ENCODE data around the gene CDH4. TPM values are rescaled to one million over a fixed set of nuclear protein-coding genes. Genes with fewer than 3 reads are reported as not detected.

The CDH4 gene
- polyA plus RNA-seq, 1 donor from 2014 or later: not detected

GRCh38 chr20:61932199-61932592 lies 680.1 kb downstream of the CDH4 start:
- Mint-ChIP-seq H3K4me3 (peak overlapping the region in 1 of 4 donors; percentile 71), H3K27ac (no peak overlapping the region), H3K36me3 (no peaks in the 10 kb centered on the region), H3K9me3 (no peaks in the 10 kb centered on the region), H3K4me1 (no peaks in the 10 kb centered on the region), H3K27me3 (peaks cover 12% of the 10 kb centered on the region)

DNA sequence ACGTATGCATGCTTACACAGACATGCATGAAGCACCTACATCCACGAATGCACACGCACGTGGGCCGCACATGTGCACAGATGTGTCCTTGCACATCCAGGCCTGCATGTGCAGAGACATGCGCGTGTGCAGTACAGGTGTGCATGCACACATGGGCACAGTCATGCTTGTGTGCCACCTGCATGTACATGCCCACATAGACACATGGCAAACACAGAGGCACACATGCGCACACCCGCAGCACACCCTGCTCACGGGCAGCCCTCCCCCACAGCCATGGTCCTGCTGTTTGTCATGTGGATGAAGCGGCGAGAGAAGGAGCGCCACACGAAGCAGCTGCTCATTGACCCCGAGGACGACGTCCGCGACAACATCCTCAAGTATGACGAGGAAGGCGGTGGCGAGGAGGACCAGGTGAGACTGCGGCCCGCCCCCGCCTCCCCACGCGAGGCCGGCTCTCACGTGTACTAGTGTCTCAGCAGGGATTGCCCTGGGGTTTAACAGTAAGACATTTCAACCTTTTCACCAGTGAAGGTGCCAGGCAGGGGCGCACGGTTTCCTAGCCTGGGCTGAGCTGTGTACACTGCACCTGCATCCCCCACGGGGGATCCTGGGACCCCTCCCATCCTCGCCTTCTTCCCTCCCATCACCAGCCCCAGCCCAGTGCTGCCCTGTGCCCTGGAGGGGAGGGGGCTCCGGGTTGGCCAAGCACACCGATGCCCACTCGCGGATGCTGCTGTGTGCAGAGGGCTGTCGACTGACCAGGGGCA lies 680.8 kb downstream of the CDH4 start:
- H3K4me1 Mint-ChIP-seq: no peaks in the 10 kb centered on the region
- H3K27me3 Mint-ChIP-seq: peaks cover 13% of the 10 kb centered on the region
- H3K36me3 Mint-ChIP-seq: no peaks in the 10 kb centered on the region
- H3K27ac Mint-ChIP-seq: no peak overlapping the region
- no peak overlapping the region for H3K4me3 Mint-ChIP-seq
- H3K9me3 Mint-ChIP-seq: no peaks in the 10 kb centered on the region

DNA sequence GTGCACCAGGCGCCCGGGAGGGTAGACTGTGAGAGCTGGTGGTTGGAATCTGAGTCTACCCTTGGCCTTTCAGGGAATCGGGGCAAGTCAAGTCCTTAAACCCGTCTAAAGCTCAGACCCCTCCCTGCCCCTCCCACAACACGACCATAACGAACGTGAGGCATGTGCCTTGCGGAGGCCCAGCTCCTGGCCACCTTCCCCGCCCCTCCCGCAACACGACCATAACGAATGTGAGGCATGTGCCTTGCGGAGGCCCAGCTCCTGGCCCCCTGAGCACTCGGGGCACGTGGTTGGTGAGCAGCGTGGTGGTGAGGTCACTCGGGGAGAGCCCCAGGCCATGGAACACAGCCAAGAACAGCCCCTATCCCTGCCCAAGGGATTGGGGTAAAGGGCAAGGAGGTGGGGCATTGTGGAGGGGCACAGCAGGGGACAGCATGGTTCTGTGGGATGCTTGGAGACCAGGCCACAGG lies 681.5 kb downstream of the CDH4 start:
- H3K4me3 Mint-ChIP-seq: no peak overlapping the region
- H3K4me1 Mint-ChIP-seq: no peaks in the 10 kb centered on the region
- H3K27ac Mint-ChIP-seq: no peak overlapping the region
- H3K9me3 Mint-ChIP-seq: no peaks in the 10 kb centered on the region
- H3K36me3 Mint-ChIP-seq: no peaks in the 10 kb centered on the region
- peaks cover 13% of the 10 kb centered on the region for H3K27me3 Mint-ChIP-seq

GRCh38 chr20:61933951-61934715 lies 682.1 kb downstream of the CDH4 start:
- H3K36me3 Mint-ChIP-seq: no peaks in the 10 kb centered on the region
- no peak overlapping the region for H3K4me3 Mint-ChIP-seq
- no peak overlapping the region for H3K27ac Mint-ChIP-seq
- peaks cover 14% of the 10 kb centered on the region for H3K27me3 Mint-ChIP-seq
- no peaks in the 10 kb centered on the region for H3K9me3 Mint-ChIP-seq
- no peaks in the 10 kb centered on the region for H3K4me1 Mint-ChIP-seq

DNA sequence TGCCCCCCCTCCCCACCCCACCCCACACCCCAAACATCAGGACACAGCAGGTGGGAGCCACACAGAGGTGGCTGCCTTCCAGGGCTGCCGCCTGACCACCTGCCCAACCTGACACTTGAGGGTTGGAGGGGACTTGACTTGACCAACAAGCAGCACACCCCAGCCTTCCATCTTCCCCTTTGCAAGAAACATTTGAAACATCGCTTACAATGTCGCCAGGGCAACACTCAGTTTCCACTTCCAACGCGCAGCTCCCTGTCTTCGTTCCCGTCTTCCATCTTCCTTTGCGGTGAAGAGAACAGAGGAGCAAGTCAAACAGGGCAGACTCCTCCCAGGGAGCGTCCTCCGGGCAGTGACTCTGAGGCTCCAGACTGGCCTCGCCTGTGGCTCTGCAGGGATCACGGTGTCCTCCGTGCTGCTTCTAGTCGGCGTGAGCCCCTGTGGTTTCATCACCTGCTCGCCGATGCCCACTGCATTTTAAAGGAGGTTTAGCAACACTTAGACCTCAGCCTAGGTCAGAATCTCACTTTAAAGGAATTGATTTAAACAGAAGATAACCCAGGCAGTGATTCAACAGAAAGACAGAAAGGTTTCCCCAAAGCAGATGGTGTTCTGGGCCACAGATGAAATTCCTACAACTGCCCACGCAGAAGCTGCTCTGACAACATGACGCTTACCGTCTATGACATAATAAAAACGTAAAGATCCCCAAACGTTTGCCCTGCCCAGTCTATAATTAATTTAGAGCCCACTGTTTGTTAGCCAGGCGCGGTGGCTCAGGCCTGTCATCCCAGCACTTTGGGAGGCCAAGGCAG lies 682.9 kb downstream of the CDH4 start:
- Mint-ChIP-seq H3K27ac (no peak overlapping the region), H3K36me3 (no peaks in the 10 kb centered on the region), H3K4me1 (no peaks in the 10 kb centered on the region), H3K9me3 (no peaks in the 10 kb centered on the region), H3K4me3 (no peak overlapping the region), H3K27me3 (peaks cover 14% of the 10 kb centered on the region)

DNA sequence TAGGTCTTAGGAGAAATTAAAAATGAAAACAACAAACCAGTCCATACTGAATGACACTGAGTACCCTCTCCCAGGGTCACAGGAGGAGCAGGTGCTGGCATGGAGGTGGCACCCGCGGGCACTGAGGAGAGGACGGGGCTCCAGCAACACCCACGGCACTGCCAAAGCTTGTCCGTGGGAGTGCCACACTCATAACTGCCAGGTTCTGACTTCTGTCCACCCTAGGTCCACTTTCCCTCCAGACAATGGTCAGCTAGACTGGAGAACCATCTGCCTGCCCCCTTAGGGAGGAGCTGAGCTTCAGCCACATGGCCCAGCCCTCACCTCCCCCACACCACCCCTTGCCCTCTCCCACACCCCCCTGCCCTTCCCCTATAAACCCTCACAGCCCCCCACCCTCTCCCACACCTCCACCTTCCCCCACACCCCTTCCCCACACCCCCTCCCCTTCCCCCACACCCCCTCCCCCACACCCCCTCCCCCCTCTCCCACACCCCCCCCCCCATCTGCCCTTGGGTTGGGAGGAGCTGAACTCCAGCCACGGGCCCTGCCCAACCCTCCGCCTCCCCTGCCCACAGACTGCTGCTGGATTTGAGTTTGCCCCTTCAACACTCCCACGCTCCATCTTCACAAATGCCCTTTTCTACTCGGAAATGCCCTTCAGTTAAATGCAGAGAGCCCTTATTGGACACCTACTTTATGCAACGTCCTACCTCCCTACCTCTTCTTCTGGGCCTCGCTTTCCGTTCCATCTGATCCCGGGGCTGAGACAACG lies 684.1 kb downstream of the CDH4 start:
- Mint-ChIP-seq H3K4me3 (no peak overlapping the region), H3K27me3 (peaks cover 14% of the 10 kb centered on the region), H3K36me3 (no peaks in the 10 kb centered on the region), H3K9me3 (no peaks in the 10 kb centered on the region), H3K4me1 (no peaks in the 10 kb centered on the region), H3K27ac (no peak overlapping the region)

DNA sequence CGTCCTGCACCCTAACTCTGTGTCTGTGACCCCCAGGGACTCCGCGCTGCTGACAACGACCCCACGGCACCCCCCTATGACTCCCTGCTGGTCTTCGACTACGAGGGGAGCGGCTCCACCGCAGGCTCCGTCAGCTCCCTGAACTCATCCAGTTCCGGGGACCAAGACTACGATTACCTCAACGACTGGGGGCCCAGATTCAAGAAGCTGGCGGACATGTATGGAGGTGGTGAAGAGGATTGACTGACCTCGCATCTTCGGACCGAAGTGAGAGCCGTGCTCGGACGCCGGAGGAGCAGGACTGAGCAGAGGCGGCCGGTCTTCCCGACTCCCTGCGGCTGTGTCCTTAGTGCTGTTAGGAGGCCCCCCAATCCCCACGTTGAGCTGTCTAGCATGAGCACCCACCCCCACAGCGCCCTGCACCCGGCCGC lies 684.7 kb downstream of the CDH4 start:
- Mint-ChIP-seq H3K4me1 (no peaks in the 10 kb centered on the region), H3K27ac (no peak overlapping the region), H3K9me3 (no peaks in the 10 kb centered on the region), H3K4me3 (no peak overlapping the region), H3K27me3 (peaks cover 14% of the 10 kb centered on the region), H3K36me3 (no peaks in the 10 kb centered on the region)

- H3K9me3 Mint-ChIP-seq: no peaks in the 10 kb centered on the region
- H3K4me1 Mint-ChIP-seq: no peaks in the 10 kb centered on the region
- no peak overlapping the region for H3K4me3 Mint-ChIP-seq
- no peak overlapping the region for H3K27ac Mint-ChIP-seq
- H3K36me3 Mint-ChIP-seq: no peaks in the 10 kb centered on the region
- H3K27me3 Mint-ChIP-seq: peaks cover 12% of the 10 kb centered on the region
These were observed 685.3 kb downstream of the CDH4 start for GRCh38 chr20:61937146-61937962.

- H3K4me1 Mint-ChIP-seq: no peaks in the 10 kb centered on the region
- no peak overlapping the region for H3K27ac Mint-ChIP-seq
- no peaks in the 10 kb centered on the region for H3K9me3 Mint-ChIP-seq
- no peak overlapping the region for H3K4me3 Mint-ChIP-seq
- peaks cover 12% of the 10 kb centered on the region for H3K27me3 Mint-ChIP-seq
- H3K36me3 Mint-ChIP-seq: no peaks in the 10 kb centered on the region
These were observed 686.1 kb downstream of the CDH4 start for GRCh38 chr20:61937963-61938838.

DNA sequence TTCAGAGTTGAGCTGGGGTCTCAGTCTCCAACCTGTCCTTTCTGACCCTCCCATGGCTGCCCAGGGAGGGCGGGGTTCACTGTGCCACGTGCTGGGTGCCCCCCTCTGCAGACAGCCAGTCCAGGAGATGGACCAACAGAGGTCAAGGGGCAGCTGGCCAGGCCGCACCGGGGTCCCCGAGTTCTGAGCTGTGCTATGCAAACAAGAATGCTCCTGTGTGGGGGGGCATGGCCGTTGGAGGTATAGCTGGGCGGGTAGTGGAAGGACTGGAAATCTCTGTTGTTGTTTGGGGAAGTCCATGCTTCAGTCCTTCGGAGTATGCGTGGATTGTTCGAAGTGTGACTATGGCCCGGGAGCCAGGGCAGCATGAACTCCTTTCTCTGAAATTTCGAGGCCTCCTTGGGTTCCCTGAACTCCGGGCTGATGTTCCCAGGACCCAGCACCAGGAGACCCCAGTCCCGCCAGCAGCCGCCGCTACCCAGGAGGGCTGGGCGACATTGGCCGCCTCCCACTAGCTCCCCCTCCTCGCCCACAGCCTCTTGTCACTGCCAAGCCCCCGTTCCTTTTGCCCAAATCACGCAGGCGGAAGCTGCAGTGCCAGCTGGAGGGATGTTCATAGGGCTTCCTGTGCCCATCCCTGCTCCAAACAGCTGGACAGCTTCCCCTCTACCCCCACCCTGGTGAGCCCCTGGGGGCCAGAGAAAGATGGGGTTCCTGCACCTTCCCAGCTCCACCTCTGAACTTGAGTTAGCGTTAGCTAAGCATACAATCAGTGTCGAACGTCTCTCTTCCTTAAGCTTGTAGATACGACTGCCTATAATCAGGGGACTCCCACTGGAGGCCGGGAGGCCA lies 687.0 kb downstream of the CDH4 start:
- peak overlapping the region in 1 of 3 donors; percentile 46 for H3K27ac Mint-ChIP-seq

DNA sequence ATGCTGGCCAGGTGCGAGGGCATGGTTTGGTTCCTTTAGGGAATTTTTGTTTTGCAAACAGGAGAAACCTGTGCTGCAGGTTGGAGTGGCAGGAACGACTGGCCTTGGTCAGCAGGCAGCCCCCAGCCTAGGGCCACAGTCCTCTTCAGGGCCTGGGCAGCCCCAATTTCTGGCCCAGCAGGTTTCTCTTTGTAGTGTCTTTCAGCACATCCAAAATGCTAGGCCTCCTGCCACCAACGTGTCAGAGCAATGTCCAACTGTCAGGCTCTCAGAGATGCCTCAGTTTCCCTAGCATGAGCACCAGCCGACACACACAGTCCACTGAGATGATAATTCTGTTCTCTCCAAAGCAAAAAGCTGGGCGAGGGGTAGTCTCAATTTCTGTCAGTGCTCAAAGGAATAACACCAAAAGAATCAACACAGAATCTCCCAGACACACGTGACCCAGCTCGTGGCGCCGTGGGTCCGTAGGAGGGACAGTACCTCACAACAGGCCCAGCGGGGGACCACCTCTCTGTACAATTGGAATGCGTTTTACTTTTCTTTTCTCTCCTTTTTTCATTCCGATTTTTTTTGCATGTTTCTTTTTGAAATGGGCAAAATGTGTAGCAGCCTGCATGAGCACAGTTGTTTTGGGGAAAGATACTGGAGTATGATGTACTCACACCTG lies 687.8 kb downstream of the CDH4 start:
- Mint-ChIP-seq H3K27ac (no peak overlapping the region), H3K4me1 (no peaks in the 10 kb centered on the region), H3K36me3 (no peaks in the 10 kb centered on the region), H3K27me3 (peaks cover 11% of the 10 kb centered on the region), H3K4me3 (peak overlapping the region in 1 of 4 donors; percentile 29), H3K9me3 (no peaks in the 10 kb centered on the region)

More for the DNA sequence above, 687.0 kb downstream of the CDH4 start:
- no peaks in the 10 kb centered on the region for H3K4me1 Mint-ChIP-seq
- no peaks in the 10 kb centered on the region for H3K36me3 Mint-ChIP-seq
- H3K27me3 Mint-ChIP-seq: peaks cover 12% of the 10 kb centered on the region
- no peaks in the 10 kb centered on the region for H3K9me3 Mint-ChIP-seq
- peak overlapping the region in 1 of 4 donors; percentile 47 for H3K4me3 Mint-ChIP-seq

- Mint-ChIP-seq H3K4me3 (no peak overlapping the region), H3K27me3 (peaks cover 8% of the 10 kb centered on the region), H3K9me3 (no peaks in the 10 kb centered on the region), H3K36me3 (no peaks in the 10 kb centered on the region), H3K27ac (no peak overlapping the region), H3K4me1 (no peaks in the 10 kb centered on the region)
These were observed 688.4 kb downstream of the CDH4 start for GRCh38 chr20:61940491-61940890.
